Cerebellar nuclear complex (tissue), 1 donor: ENCODE data around the gene RTN4RL1.

Experiments
- DNase-seq, 2 experiments: peaks; one replicate each; lab custom pipeline; 2025; lab: John Stamatoyannopoulos, UW

RTN4RL1 gene

DNA sequence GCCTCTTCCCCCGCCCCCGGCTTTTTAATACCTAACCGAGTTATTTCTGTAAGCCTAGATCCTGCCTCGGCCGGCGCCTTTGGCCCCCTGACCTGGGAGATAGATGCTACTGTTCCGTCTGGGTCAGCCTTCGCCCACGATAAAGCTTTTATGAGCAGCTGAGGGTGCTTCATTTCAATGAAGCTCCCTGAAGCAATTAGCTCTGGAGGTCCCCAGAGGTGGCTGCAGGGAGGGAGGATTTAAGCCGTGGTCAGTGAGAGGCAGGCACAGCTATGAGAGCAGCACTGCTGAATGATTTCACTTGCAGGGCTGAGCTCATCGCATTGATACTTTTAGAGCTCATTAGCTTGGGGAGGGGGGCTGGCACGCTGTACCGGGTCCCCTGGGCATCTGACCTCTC lies 105.9 kb downstream of the RTN4RL1 start:
- no peak for DNase-seq

DNA sequence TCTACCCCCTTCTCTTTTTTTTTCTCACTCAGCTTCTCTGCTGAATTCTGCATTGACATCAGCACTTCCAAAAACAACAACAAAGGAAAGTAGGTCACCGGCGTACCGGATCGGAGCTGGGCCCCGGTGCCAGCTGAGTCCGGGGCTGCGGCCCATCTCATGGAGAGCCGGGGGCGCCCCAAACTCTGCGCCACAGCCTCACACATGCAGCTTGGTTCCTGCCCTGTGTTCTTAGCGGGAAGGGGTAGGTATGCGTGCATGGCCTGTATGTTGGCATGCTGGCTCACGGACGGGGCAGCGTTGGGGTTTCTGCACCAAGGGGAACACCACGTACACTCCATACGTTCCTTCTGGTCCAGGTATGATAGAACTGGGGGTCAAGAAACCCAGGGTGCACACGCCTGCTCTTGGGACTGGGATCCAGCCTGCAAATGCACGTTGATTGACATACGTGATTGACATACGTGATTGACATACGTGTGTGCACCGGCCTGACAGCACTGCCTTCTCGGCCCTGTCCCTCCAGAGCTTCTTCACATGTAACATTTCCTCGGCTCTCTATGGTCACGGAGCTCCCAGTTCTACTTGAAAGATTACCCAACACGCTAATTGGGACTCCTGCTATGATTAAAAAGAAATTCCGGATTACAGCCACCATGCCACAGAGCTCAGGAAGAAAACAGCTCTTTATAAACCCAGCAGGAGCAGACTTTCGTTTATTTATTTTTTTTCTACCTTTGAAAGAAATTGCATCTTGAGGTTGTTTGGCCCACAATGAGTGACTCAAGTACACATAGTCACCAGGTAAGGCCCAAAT lies 106.6 kb downstream of the RTN4RL1 start:
- DNase-seq: no peak

DNA sequence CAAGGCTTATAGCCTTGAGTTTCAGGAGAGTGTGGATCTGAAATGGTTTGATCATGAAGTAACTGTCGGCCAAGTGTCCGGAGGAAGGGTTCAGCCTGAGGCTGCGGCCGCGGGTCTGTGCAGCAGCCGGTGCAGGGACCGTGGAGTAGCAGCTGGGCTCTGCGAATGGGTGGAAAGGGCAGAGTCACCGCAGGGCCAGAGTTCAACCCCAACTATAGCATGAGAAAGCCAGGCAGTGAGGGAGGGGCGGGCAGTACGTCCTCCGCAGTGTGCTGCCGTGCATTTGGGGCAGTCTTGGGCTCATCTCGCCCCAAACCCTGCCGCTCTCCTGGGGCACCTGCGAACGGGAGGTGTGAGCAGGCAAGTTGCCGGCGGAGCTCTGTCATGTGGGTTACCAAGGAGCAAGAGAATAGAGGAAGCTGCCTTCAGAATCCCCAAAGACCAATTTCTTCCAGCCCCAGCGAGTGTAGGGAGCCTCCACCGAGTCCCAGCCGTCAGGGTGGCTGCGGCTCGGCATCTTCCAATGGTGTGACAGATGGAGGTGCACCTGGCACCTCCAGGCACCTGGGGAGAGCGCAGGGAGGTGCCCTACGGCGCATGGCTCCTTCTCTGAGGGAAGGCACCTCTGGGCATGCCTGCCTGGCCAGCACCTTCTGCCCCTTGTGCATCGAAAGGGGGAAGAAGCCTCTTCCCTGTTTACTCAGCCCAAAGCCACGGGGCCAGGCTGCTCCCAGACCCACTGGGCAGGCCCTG lies 108.0 kb downstream of the RTN4RL1 start:
- no peak for DNase-seq

DNA sequence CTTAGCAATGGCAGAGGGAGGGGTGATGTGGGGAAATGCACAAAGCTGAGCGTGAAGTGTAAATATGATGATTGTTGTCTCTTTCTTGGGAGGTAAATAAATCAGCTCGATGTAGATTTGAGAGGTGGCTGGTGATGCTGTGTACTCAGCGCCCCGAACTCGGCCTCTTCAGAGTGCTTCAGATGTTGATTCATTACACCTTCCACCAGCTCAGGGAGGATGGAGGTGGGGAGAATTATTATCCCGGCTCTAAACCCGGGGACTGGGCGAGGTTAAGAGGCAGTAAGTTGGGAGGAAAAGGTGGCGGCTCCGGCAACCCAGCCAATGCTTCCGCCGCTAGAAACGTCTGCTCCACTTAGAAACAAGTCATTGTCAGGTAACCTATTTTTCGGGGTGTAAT lies 108.8 kb downstream of the RTN4RL1 start:
- no peak for DNase-seq

DNA sequence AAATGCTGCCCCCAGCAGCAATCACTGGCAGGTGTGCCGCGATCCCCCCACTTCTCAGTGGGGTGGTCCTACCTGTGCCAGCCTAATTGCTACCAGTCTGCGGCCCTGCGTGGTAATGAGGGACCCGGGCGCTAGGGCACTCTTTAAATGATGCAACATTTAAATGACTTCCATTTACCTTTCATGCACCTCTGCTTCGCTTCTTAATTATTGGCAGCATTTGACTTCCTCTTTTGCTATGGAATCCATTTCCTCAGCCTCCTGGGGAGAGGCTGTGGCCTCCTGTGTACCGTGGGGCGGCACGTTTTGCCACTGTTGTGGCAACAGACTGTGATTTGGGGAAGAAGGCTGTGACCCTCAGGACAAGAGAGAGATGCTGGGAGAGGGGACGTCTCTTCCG lies 109.2 kb downstream of the RTN4RL1 start:
- no peak for DNase-seq

DNA sequence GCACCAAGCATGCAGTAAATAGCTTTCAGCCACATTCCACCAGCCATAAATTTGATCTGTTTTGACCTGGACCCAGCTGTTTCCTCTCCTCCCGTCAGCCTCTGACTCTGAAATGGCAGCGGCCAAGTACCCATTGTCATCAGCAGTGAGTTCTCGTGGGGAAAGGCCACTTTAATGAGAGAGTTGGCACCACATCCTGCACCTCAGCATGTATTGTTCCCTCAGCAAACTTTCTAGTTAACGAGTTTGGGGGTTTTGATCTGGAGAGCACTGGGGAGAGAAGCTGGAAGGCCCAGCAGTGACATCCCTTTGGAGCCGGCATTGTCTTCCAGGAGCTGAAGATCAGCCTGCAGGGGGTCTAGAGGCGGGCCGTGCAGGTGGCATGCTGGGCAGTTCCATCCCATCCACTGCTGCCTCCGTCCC lies 110.5 kb downstream of the RTN4RL1 start:
- DNase-seq: no peak

DNA sequence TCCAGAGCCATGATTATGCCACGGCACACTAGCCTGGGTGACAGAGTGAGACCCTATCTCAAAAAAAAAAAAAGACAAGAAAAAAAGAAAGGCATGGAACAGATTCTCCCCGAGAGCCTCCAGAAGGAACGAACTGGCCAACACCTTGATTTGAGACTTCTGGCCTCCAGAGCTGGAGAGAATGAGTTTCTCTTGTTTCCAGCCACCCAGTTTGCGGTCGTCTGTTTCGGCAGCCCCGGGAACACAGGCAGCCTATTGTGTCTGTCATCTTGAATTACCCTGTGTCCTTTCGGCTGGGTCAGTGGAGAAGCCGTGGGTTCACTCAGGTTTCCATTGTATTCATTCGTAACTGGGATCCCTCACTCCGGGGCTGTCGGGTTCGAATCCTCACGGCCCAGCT lies 111.4 kb downstream of the RTN4RL1 start:
- no peak for DNase-seq

DNA sequence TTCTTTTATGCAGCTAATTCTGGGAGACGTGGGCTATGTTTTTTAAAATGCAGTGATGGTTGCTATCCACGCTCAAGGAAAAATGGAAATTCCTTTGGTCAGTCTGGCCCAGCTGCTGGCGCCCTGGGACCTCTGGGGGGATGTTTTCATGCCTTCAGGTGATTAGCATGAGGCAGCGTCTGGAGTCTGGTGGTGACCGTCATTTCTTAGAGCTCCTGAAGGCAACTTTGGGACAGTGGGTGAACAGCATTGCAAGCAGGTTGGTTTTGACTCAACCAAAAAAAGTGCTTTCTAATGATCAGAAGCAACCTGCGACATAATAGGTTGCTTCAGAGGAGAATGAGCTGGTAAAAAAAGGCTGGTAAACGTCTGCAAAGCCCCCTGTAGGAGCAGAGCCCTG lies 113.0 kb downstream of the RTN4RL1 start:
- no peak for DNase-seq

DNA sequence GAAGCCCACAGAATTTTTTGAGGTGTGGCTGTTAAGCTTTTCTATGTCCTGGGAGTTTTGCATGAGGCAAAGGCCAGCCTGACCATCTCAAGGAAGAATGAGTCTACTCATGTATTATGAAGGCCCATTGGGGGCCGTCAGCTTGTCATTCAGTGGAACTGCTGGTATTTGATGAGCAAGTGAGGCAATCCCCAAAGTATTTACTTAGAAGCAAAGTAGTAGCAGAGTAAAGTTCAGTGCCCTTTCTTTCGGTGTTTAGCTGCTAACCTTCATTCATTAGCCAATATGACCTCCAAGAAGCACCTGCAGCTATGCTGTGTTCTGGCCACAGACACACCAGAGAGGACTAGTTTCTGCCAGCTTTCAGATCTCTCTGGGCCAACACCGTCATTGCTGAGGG lies 115.1 kb downstream of the RTN4RL1 start:
- DNase-seq: no peak

DNA sequence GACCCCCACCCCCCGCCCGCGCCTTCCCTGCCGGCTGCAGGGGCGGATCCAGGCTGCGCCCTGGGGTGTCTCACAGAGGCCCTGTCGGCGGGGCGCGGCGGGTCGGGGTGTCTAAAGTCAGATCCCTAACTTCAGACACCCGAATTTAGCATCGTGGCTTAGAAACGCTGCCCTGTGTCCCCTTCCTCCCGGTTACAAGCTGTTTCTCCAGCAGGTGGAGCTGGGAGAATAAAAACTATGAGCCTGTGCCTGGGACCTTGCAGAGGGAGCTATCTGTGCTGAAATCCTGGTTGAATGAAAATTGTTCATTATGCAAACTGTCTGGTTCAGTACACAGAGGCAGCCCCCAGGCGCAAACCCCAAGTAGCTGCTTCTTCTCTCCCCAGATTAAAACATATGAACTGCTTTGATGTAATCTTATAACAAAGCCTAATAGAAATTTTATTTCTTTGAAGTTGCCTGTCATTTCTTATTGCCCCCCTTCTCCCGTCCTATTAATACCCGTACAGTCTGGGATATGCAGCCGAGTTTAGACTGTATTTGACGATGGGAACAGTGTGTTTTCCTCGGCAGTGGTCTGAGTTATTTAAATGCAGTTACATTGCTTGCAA lies 116.3 kb downstream of the RTN4RL1 start:
- peak in 1 of 2 experiments; percentile 84 for DNase-seq

DNA sequence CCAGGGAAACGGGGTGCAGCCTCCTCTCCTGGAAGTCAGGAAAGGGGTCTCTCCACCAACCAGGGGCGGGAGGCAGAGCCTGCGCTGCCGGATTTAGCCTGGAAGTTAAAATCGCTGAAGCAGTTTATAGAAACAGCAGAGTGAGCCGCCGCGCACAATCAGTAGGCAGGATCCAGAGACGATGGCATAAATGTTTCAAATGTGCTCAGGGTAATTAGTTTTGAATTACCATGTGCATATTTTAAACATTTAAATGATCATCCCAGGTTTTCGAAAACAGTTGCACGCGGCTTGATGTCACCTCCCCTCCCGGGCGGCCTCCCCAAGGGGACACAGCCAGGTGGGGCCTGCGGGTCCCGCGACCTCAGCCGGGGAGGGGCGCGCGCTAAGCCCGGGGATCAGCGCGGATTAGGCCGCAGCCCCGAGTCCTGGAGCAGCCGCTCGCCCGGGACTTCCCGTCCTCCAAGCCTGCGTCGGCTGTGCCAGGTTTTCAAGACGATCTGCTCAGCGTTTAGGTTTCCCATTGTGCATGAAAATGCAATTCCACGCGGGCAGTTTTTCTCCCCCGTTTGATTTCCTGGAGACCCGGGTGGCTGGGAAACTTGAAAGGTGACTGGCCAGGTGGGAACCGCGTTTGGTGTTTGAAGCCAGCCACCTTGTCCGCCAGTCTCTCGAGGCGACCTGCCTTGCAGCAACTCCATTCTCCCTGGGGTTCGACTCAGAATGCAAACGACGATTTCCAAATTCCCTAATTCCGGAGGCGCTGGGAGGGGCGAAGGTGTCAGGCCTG lies 117.0 kb downstream of the RTN4RL1 start:
- DNase-seq: no peak

DNA sequence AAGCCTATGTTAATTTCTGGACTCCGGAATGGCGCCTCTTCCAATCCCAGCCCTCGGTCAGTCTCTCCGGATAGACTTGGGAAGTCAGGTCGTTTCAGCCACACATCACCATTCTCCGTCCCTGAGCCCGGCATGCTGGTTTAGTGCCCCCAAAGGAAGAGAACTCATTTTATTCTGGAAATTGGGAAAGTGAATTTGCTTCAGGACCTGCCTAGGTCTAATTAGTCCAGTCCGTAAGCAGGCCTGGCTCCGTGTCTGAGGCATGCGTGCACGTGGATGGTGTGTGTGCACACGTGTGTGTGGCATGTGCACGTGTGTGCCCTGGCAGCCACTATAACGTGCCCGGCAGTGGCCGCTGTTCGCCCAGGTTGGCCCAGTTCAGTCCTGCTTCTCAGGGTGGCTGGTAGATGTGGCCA lies 117.9 kb downstream of the RTN4RL1 start:
- DNase-seq: no peak

DNA sequence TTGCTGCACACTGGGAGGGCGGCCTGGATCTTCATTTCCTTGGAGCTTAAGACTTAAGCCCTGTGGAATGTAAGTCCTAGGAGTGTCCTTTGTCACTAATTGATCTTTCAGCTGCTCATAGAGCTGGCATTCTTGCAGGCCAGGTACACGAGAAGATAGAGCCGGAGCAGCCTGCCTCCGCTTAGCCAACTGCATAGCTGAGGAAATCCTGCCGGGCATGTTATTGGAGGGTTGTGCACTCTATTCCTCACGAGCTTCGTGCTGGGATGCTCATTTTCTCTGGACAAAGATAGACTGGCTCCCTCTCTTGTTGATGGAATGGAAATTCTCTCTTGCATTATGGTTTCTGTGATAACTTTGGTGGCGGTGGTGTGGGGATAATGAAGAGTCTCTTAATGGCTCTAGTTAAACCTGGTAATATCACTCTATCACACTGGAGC lies 118.5 kb downstream of the RTN4RL1 start:
- no peak for DNase-seq

DNA sequence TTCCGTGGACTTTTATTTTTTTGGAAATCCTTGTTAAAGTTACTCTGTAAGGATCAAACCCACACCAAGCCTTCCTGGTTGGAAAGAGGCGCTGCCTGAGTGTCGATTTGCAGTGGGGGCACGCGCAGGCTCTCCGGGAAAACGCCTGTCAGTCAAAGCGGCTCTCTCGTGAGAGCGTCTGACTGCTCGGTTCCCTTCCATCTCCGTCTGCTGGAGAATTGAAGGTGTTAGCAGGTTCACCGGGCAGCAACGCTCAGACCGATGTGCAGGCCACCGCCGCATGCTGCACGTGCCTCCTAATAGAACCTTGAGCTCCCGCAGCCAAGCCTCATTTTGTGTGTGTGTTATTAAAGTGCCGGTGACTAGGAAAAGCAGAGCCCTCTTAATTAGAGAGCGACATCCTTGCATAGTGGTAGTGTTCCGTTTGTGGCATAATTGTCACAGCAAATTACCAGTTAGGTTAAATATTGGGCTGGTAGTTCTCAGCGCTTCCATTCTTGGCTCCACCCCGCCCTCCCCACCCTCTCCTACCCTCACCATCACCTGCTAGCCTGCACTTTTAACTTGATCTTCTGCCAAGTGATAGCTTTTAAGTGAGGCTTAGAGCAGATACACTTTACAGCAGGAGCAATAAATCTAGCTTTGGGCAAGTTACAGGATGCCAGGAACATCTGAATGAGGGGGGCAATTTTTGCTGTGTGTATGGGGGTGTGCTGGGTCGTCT lies 119.8 kb downstream of the RTN4RL1 start:
- DNase-seq: no peak

DNA sequence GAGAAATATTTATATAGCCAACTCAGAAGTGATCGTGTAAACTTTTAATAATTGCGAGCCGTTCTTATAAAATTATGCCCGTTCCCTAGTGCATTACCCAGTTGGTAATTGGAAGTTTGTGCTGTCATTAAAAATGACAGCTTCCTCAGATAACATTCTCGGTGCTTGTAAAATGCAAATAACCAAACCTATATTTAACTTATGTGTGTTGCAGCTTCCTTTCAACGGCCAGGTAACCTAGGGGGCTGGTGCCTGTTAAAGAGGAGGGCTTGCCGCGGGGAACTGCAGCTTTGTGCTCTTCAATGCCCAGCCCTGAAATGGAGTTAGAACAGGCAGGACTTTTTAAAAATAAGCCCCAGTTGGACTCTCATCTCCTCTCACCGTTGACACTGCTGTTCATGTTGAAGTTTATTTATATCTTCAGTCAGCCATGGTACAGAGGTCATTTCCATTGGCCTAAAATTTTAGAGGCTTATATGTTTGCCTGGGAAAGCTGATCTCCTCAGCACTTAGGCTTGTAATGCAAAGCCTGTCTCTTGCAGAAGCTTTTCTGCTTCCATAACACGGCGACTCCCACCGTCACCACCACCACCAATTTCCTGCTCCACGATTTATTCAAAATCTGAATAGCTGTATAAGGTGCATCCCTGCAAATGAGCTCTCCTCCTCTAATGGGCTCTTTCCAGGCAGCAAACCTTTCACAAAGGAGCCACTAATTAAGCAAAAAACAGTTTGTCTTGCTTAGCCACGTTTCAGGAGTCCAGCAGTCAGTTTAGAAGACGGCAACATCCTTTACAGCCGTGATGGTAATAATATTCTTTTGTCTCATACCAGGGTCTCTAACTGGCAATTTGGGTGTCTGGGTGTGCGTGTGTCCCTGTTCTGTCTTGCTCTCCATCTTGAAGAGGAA lies 120.6 kb downstream of the RTN4RL1 start:
- no peak for DNase-seq

DNA sequence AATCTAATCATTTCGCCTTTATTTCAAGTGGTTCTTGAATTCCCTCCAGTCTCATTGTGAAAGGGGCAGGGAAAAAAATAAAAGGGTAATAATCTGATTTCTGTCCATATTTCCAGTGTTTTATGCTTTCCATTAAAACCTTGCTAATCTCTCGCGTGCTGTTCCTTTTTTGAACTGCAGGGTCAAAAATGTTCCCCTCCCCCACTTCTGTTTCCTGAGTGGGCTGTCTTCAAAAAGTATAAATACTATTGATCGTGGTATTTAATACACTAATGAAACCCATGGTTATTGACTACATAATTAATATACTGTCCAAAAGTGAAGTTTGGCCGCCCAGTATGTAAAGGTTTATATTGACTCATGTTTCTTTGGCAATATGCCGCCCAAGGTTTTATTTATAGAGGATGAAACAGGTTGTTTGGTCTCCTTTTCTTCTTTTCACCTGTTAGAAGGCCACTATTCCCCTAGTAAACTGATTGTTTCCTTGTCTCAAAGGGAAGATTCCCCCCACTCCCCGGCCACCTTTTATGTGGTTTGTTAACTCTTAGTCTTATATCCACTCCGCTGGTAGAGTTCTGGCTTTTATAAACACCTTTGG lies 125.6 kb downstream of the RTN4RL1 start:
- DNase-seq: no peak

DNA sequence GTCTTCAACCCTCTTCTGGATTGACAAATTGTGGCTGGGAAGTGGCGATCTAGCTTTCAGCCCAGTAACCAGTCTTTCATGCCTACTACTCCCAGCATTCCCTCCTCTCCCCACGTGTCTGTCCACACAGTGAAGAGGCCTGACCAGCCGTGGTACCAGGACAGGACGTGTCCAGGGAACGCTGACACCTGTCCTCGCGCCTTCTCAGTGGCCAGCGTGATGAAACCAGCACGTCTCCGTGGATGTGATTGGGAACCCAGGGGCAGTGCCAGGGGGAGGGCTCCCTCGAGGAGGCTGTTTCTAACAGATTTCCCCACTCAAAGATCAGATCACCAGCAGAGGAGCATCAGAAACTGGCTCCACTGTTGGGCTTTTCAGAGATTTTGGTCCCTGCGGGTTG lies 126.3 kb downstream of the RTN4RL1 start:
- no peak for DNase-seq

DNA sequence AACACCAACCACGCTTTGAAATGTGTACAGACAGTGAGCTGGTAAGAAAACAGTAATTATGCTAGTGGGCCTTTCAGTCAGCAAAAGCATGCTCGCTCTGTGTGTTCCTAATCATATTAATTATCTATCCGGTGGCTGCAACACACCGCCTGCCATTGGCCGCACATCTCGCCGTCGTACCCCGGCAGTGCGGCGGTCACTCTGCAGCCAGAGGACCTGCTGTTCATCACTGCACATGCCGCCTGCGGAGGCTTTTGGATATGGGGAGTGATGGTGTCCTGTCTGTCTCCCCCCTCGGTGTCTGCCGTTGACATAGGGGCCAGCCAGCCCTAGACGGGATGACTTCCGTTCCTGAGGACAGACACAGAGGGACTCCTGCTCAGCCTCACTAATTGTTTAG lies 126.8 kb downstream of the RTN4RL1 start:
- DNase-seq: no peak

DNA sequence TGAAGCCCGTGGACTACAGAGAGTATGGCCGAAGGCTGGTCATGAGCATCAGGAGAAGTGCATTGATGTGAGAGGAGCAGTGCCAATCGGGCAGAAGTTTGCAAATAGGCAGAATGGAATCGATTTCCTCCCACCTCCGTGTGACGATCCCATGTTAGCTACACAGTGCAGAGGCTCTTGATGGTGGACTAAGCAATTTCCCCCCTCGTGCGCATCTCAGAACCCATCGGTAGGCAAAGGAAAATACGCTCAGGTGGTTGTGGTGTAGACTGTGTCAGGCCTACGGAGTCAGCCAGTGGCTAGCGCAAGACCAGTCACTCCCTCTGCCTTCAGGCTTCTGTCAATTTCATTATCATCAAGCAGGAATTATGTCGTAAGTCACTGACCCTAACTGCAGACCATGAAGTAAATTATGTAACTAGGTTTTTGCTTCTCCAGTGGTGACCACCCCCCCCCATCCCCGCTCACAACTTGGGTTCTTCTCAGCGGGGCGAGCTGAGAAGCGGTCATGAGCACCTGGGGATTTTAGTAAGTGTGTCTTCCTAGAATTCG lies 128.0 kb downstream of the RTN4RL1 start:
- DNase-seq: no peak
